Measurements from ENCODE around the gene CRAT.
A peak's percentile ranks its signal among the peaks of the same experiment; 100 is the strongest.

Gene CRAT

GRCh38 chr9:129060991-129061390, 49.6 kb downstream of the CRAT start:
- DNase-seq (ENCODE audit: low read depth), result no peak

- no peak for DNase-seq (ENCODE audit: low read depth)
These were observed 50.5 kb downstream of the CRAT start for GRCh38 chr9:129059796-129060785.

GRCh38 chr9:129058965-129059795, 51.4 kb downstream of the CRAT start:
- peak; percentile 85 for DNase-seq (ENCODE audit: low read depth)

- DNase-seq (ENCODE audit: low read depth), result no peak
These were observed 56.3 kb downstream of the CRAT start for GRCh38 chr9:129054163-129054851.

- DNase-seq (ENCODE audit: low read depth), result no peak
These were observed 57.6 kb downstream of the CRAT start for GRCh38 chr9:129053020-129053419.

GRCh38 chr9:129052592-129052991, 58.0 kb downstream of the CRAT start:
- no peak for DNase-seq (ENCODE audit: low read depth)

Data from ELR (cell line).